DOHH2 (cell line): Measurements from ENCODE around the gene SH3RF3.

Source experiments
- CTCF ChIP-seq: fragments of 200-600 bp; sonication (generic); IDR thresholded peaks from one replicate; pipeline ENCODE4 v1.5.1; 2014; ENCODE audit warnings: antibody characterized with exemption, mild to moderate bottlenecking, low read depth, low read length; ENCODE audit not compliant: poor library complexity, severe bottlenecking
- EZH2phosphoT487 ChIP-seq: fragments of 200-600 bp; sonication (generic); IDR thresholded peaks from 2 replicates; pipeline ENCODE4 v1.6.1; 2017; ENCODE audit warnings: borderline replicate concordance, mild to moderate bottlenecking, antibody characterized with exemption, low read length, moderate library complexity, mixed read lengths

- TF ChIP-seq EZH2phosphoT487 (no peak), CTCF (no peak)
These were observed 44.5 kb downstream of the SH3RF3 start for GRCh38 chr2:109173311-109174171.
